Karpas-422 (cell line): Measurements from ENCODE around the gene HOXC9. TPM values are rescaled to one million over a fixed set of nuclear protein-coding genes. Genes with fewer than 3 reads are reported as not detected.
"Not testable (repeated sequence)": the region's sequence is repeated elsewhere in the genome, so short reads cannot be mapped to it uniquely, and the experiment has no call there.

Source experiments
- DNase-seq: peaks from one replicate; pipeline ENCODE4 v3.0.0-alpha.2; 2015
- H2AFZ ChIP-seq: fragments of 200-600 bp; sonication (generic); 2 replicates; pipeline ENCODE4 v1.6.1; 2014; ENCODE audit warnings: antibody characterized with exemption, low read length, mixed read lengths
- H3K27ac ChIP-seq: fragments of 200-600 bp; sonication (generic); 2 replicates; pipeline ENCODE4 v1.5.1; 2014; ENCODE audit warnings: mild to moderate bottlenecking, low read length, moderate library complexity
- H3K27me3 ChIP-seq: fragments of 200-600 bp; sonication (generic); 2 replicates; pipeline ENCODE4 v1.6.1; 2014; ENCODE audit warnings: low read length, mixed read lengths
- H3K36me3 ChIP-seq: fragments of 200-600 bp; sonication (generic); 2 replicates; pipeline ENCODE4 v1.6.1; 2014; ENCODE audit warnings: low read length, mixed read lengths; ENCODE audit not compliant: insufficient read depth
- H3K4me1 ChIP-seq: fragments of 200-600 bp; sonication (generic); 2 replicates; pipeline ENCODE4 v1.6.1; 2014; ENCODE audit warnings: mild to moderate bottlenecking, low read length, mixed read lengths
- H3K4me2 ChIP-seq: fragments of 200-600 bp; sonication (generic); 2 replicates; pipeline ENCODE4 v1.6.1; 2014; ENCODE audit warnings: low read length, low read depth, mild to moderate bottlenecking; ENCODE audit not compliant: poor library complexity, severe bottlenecking
- H3K4me3 ChIP-seq: fragments of 200-600 bp; sonication (generic); 2 replicates; pipeline ENCODE4 v1.5.1; 2014; ENCODE audit warnings: mild to moderate bottlenecking, antibody characterized with exemption, low read length, mixed read lengths
- H3K79me2 ChIP-seq: fragments of 200-600 bp; sonication (generic); 2 replicates; pipeline ENCODE4 v1.6.1; 2014; ENCODE audit warnings: mild to moderate bottlenecking, low read length, mixed read lengths
- H3K9ac ChIP-seq: fragments of 200-600 bp; sonication (generic); 2 replicates; pipeline ENCODE4 v1.6.0; 2014; ENCODE audit warnings: low read length
- H3K9me2 ChIP-seq: fragments of 200-600 bp; sonication (generic), shearing (Covaris generic); replicated peaks from 2 replicates; pipeline ENCODE4 v1.6.0; 2014; ENCODE audit warnings: mild to moderate bottlenecking, low read length, moderate library complexity; ENCODE audit not compliant: insufficient read depth
- H3K9me3 ChIP-seq: fragments of 300-700, 200-600 bp; sonication (generic); 2 replicates; pipeline ENCODE4 v1.6.1; 2014; ENCODE audit warnings: low read length, mixed read lengths
- H4K20me1 ChIP-seq: fragments of 200-600 bp; sonication (generic); 2 replicates; pipeline ENCODE4 v1.6.1; 2014; ENCODE audit warnings: mild to moderate bottlenecking, antibody characterized with exemption, low read length, low read depth; ENCODE audit not compliant: insufficient read depth
- total RNA-seq: library from RNA; depleted of rRNA; stranded (reverse); fragments of >200 nt; shearing (Covaris generic); gene quantifications from 2 replicates; pipeline ENCODE4 v1.2.3, GENCODE V29; 2014; ENCODE audit warnings: low replicate concordance

HOXC9 gene
- total RNA-seq, 1 experiment from 2014 or later = not detected

- H3K27me3 ChIP-seq, H3K36me3 ChIP-seq, H3K4me2 ChIP-seq, H4K20me1 ChIP-seq, H3K27ac ChIP-seq, DNase-seq, H3K79me2 ChIP-seq, H2AFZ ChIP-seq, H3K9me3 ChIP-seq, H3K9ac ChIP-seq, H3K9me2 ChIP-seq, H3K4me3 ChIP-seq: not testable (repeated sequence)
- peaks cover 22% of the 10 kb centered on the region for H3K4me1 ChIP-seq
Measured at GRCh38 chr12:54042033-54042432, 42.1 kb downstream of the HOXC9 start.

DNA sequence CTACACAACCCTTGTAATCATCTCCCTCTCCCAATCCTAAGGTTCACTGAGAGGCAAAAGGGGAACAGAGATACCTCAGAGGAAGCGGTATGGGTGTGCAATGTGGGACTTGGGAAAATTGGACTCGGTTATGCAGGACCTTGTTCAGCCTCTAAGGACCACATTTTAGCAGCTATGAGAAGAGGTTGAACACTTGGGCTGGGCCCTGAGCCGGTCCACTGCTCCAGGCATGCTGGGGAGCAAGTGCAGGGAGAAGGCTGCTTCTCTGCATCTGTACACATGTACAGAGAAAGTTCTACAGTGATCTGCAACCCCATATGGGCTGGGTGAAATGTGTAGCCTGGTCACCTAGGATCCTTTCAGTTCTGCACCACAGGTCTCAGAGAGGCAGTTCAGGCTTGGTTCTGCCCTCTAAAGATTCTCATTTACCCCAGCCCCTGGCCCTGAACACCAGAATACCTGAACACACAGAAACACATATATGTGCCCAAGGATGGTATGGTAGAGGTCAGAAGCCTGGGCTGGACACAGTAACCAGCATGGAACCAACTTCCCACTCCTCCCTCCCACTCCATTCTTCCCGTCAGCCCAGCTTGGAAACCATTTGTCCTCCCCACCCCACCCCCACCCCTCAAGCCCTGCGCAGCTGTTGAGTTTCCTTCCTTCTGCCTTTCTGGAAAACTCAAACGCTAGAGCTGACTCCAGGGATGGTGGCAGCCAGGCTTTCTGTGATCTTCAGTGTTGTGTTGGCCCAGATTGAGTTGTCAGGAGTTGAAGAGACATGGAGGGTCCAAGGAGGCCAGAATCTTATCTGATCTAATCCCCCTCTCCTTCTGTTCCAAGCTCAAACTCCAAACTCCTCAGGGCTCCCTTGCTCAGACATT is 43.3 kb downstream of the HOXC9 start:
- no peak overlapping the region for H3K9ac ChIP-seq
- no peak overlapping the region for H3K4me3 ChIP-seq
- no peaks in the 10 kb centered on the region for H3K9me3 ChIP-seq
- H3K36me3 ChIP-seq = no peaks in the 10 kb centered on the region
- DNase-seq = no peak
- H3K27me3 ChIP-seq = no peaks in the 10 kb centered on the region
- no peak overlapping the region for H3K4me2 ChIP-seq
- H3K9me2 ChIP-seq = no peaks in the 10 kb centered on the region
- H3K79me2 ChIP-seq = no peaks in the 10 kb centered on the region
- H3K27ac ChIP-seq = no peak overlapping the region
- H2AFZ ChIP-seq = no peak overlapping the region
- H3K4me1 ChIP-seq = peaks cover 22% of the 10 kb centered on the region
- no peaks in the 10 kb centered on the region for H4K20me1 ChIP-seq

DNA sequence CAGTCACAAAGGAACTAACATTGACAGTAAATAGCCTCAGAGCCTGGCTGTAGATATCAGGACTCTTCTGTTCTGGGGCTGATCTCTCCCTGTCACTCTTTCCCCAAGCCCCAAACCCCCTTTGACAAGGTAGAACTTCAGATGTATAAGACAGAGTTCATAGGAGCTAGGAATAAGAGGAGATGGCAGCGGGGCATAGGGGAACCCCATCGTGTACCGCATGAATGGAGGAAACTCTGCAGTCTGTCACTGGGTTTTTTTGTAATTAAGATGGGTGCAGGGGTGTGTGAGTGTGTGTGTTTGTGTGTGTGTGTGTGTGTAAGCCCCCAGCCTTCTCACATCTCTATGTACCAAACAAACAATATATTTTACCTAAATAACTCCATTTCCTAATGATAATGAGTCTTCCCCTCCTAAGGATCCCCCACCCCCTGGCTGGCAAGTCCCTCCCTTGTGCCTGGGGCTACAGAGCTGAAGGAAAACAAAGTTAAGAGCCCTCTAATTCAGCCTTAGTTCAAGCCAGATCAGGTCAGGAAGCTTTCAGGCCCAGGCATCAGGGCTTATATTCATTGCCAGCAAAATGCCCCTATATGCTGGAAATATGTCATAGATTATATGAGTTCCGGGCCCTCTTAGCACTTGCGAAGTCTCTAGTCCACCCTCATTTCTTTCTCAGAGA is 44.6 kb downstream of the HOXC9 start:
- Histone ChIP-seq H3K9me2 (no peaks in the 10 kb centered on the region), H3K4me3 (no peak overlapping the region), H4K20me1 (no peaks in the 10 kb centered on the region), H3K4me2 (no peak overlapping the region), H3K27me3 (no peaks in the 10 kb centered on the region), H3K4me1 (peaks cover 19% of the 10 kb centered on the region), H3K9ac (no peak overlapping the region), H3K79me2 (no peaks in the 10 kb centered on the region), H2AFZ (no peak overlapping the region; the same call in 1 of the 2 replicates), H3K9me3 (no peaks in the 10 kb centered on the region), H3K27ac (no peak overlapping the region), H3K36me3 (no peaks in the 10 kb centered on the region)
- no peak for DNase-seq

GRCh38 chr12:54045401-54045800 is 45.4 kb downstream of the HOXC9 start:
- no peaks in the 10 kb centered on the region for H4K20me1 ChIP-seq
- no peak overlapping the region for H3K4me2 ChIP-seq
- no peak overlapping the region for H3K27ac ChIP-seq
- H3K4me3 ChIP-seq = no peak overlapping the region
- H2AFZ ChIP-seq = no peak overlapping the region
- H3K36me3 ChIP-seq = no peaks in the 10 kb centered on the region
- no peak for DNase-seq
- H3K4me1 ChIP-seq = peaks cover 11% of the 10 kb centered on the region
- H3K9me3 ChIP-seq = no peaks in the 10 kb centered on the region
- H3K9ac ChIP-seq = no peak overlapping the region
- no peaks in the 10 kb centered on the region for H3K27me3 ChIP-seq
- no peaks in the 10 kb centered on the region for H3K9me2 ChIP-seq
- no peaks in the 10 kb centered on the region for H3K79me2 ChIP-seq

DNA sequence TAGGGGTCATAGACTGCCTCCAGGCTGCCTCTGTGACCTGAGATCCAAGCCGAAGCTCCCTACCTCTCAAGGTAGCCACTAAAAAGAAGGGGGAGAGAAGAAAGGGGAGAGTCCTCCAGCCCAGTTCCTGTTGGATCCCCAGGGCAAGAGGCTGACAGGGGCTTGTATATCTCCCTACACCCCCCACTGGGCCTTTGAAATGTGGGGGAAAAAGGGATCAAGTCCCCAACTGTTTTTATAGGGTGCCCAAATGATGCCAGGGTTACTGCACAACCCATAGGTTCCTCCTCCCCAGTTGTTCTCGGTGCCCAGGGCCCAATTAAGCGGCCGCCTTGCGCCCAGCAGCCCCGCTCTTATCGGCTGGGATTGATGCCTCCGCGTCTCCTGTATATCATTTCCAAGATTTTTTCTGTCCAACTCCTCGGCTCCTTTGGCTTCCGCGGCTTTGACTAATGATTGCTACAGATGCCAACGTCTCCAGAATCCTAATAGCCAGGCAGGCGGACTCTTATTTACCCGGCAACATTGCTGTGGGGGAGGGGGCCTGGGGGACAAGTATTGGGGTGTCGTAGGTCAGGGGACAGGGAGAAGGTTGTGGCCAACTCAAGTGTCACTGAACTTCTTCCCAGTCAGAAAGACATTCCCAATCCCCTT is 46.0 kb downstream of the HOXC9 start:
- no peaks in the 10 kb centered on the region for H3K79me2 ChIP-seq
- no peak overlapping the region for H3K4me3 ChIP-seq
- no peaks in the 10 kb centered on the region for H4K20me1 ChIP-seq
- no peak overlapping the region for H2AFZ ChIP-seq
- no peaks in the 10 kb centered on the region for H3K36me3 ChIP-seq
- no peak overlapping the region for H3K4me2 ChIP-seq
- no peak overlapping the region for H3K9ac ChIP-seq
- no peaks in the 10 kb centered on the region for H3K27me3 ChIP-seq
- H3K9me3 ChIP-seq = no peaks in the 10 kb centered on the region
- no peak overlapping the region for H3K27ac ChIP-seq
- peaks cover 10% of the 10 kb centered on the region for H3K4me1 ChIP-seq
- no peak for DNase-seq
- H3K9me2 ChIP-seq = no peaks in the 10 kb centered on the region

DNA sequence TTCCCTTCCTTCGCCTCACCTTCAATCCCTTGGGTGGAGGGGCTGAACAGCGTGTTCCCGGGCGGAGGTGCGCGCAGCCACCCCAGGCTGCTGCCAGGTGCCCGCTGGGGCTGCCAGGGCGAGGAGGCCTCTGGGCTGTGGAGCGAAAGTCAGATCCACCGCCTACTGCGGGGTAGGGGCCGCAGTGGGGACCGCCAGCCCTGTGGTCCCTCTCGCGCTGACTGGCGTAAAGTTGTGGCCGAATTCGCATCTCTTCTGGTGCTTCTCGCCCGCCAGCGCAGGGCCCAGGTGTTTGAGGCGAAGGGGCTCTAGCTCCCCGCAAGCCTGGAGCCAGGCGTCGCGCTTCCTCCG is 46.8 kb downstream of the HOXC9 start:
- H3K9me3 ChIP-seq = no peaks in the 10 kb centered on the region
- H3K4me1 ChIP-seq = peaks cover 11% of the 10 kb centered on the region
- no peak overlapping the region for H3K4me2 ChIP-seq
- H3K79me2 ChIP-seq = no peaks in the 10 kb centered on the region
- DNase-seq = no peak
- no peak overlapping the region for H3K9ac ChIP-seq
- no peaks in the 10 kb centered on the region for H3K36me3 ChIP-seq
- no peak overlapping the region for H2AFZ ChIP-seq
- H3K4me3 ChIP-seq = no peak overlapping the region
- H3K9me2 ChIP-seq = no peaks in the 10 kb centered on the region
- H4K20me1 ChIP-seq = no peaks in the 10 kb centered on the region
- no peak overlapping the region for H3K27ac ChIP-seq
- no peaks in the 10 kb centered on the region for H3K27me3 ChIP-seq

DNA sequence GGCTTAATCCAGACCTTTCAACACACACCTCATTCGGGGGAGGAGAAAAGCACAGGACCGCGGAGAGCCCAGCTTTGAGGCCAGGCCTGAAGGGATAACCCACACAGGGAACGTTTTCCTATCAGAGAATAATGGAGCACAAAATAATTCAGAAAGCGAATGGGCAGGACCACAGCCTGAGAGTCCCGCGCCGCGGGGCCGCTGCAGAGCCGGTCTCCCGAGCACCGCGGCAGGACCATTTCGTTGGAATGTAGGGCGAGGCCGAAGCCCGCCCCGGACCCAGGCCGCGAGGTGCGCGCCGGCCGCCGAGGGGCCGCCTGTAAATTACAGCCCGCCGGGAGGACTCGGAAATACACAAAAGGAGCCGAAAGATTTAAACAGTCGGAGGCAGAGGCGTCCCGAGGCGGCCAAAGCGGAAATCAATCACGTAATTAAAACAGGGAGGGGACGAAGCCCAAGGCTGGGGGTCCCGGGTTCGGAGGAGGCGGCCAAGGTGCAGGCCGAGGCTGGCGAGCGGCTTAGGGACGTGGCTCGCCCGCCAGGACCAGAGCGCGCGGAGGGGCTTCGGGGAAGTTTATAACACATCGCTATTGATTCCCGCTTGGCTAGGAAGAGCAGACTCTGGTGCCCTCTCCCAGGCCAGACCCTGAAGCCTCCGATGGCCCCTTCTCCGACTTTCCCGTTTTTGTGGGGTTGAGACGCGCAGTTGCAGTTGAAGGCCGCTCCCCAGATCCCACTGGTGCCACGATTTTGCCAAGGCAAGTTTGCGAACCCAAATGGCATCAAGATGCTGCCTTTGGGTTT is 47.4 kb downstream of the HOXC9 start:
- no peaks in the 10 kb centered on the region for H3K27me3 ChIP-seq
- H3K4me1 ChIP-seq = peaks cover 17% of the 10 kb centered on the region
- no peaks in the 10 kb centered on the region for H3K9me2 ChIP-seq
- no peak overlapping the region for H3K4me3 ChIP-seq
- H4K20me1 ChIP-seq = no peaks in the 10 kb centered on the region
- H3K79me2 ChIP-seq = no peaks in the 10 kb centered on the region
- H3K27ac ChIP-seq = no peak overlapping the region
- no peak overlapping the region for H3K9ac ChIP-seq
- H3K36me3 ChIP-seq = no peaks in the 10 kb centered on the region
- DNase-seq = no peak
- H3K4me2 ChIP-seq = no peak overlapping the region
- H3K9me3 ChIP-seq = no peaks in the 10 kb centered on the region
- H2AFZ ChIP-seq = no peak overlapping the region

DNA sequence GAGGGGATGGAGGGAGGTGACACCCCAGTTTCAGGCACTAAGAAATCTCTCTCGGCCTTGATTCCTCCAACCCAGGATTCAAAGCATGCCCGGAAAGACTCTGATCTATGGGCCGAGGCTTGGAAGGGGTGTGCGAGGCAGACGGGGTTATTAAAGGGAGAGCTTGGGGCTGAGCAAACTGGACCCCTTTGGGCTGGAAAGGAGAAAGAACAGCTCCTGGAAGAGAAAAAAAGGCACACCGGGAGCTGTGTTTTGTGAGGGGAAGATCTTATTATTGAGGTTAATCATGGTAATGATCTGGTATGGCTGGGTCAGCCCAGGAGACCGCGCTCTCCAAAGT is 48.0 kb downstream of the HOXC9 start:
- no peak overlapping the region for H3K4me3 ChIP-seq
- no peaks in the 10 kb centered on the region for H3K27me3 ChIP-seq
- H3K9ac ChIP-seq = no peak overlapping the region
- H3K36me3 ChIP-seq = no peaks in the 10 kb centered on the region
- no peak overlapping the region for H2AFZ ChIP-seq
- no peak overlapping the region for H3K4me2 ChIP-seq
- no peak overlapping the region for H3K27ac ChIP-seq
- H3K4me1 ChIP-seq = peaks cover 22% of the 10 kb centered on the region
- H4K20me1 ChIP-seq = no peaks in the 10 kb centered on the region
- H3K9me2 ChIP-seq = no peaks in the 10 kb centered on the region
- H3K9me3 ChIP-seq = no peaks in the 10 kb centered on the region
- no peak for DNase-seq
- H3K79me2 ChIP-seq = no peaks in the 10 kb centered on the region
